Esophagus (tissue), 2 donors: ENCODE results near the gene SUN1. TPM values are rescaled to one million over a fixed set of nuclear protein-coding genes. Genes with fewer than 3 reads are reported as not detected.

ENCODE experiments used
- H3K27ac ChIP-seq, 2 donors: one replicate each; pipeline ENCODE4 v1.5.1; 2013; ENCODE audit warnings: low read depth in 2 of 2, mild to moderate bottlenecking in 2 of 2, inconsistent platforms in 1 of 2, low read length in 1 of 2, moderate library complexity in 1 of 2
- H3K27me3 ChIP-seq, 2 donors: one replicate each; pipeline ENCODE4 v1.6.1; 2013; ENCODE audit warnings: low read length in 2 of 2, control low read depth in 1 of 2, mild to moderate bottlenecking in 1 of 2; ENCODE audit not compliant: insufficient read depth in 2 of 2, control insufficient read depth in 1 of 2
- H3K36me3 ChIP-seq, 2 donors: one replicate each; pipeline ENCODE4 v1.6.1; 2013; ENCODE audit warnings: low read length in 1 of 2; ENCODE audit not compliant: control insufficient read depth in 2 of 2, insufficient read depth in 2 of 2
- H3K4me1 ChIP-seq, 2 donors: one replicate each; pipeline ENCODE4 v1.6.1; 2013; ENCODE audit warnings: low read length in 1 of 2; ENCODE audit not compliant: control insufficient read depth in 2 of 2, insufficient read depth in 2 of 2
- H3K4me3 ChIP-seq, 2 donors: one replicate each; pipeline ENCODE4 v1.5.1; 2013; ENCODE audit warnings: low read length in 2 of 2, mild to moderate bottlenecking in 2 of 2, low read depth in 1 of 2, moderate library complexity in 1 of 2
- H3K9me3 ChIP-seq, 2 donors: one replicate each; pipeline ENCODE4 v1.6.1; 2013; ENCODE audit warnings: mild to moderate bottlenecking in 2 of 2, low read depth in 1 of 2, low read length in 1 of 2, moderate library complexity in 1 of 2; ENCODE audit not compliant: control insufficient read depth in 2 of 2, insufficient read depth in 1 of 2
- WGBS, 2 donors: extraction: QIAGEN DNeasy Blood & Tissue Kit; methylation state at CpG; one replicate each; pipeline ENCODE4 v1.1.7; 2013; 5-methylcytosine and 5-hydroxymethylcytosine counted together
- polyA plus RNA-seq, 2 donors: library from polyadenylated mRNA; stranded (reverse); fragments of 200-250 nt; gene quantifications; one replicate each; pipeline ENCODE4 v1.2.3, GENCODE V29; 2013
- donor health status: healthy with polysubstance abuse.
- donor health status: Bipolar disorder and iron deficiency.

Gene SUN1
- 10 to 100 TPM; 54.7 to 91.6 TPM for polyA plus RNA-seq

- H3K27ac ChIP-seq = peak within 1 kb of the TSS; percentile 92 to 99
- WGBS, 2 donors = 32 to 43% methylated on average over 24 of the region's 24 CpGs
- peaks cover 13 to 34% of the 10 kb centered on the region in 2 donors for H3K4me1 ChIP-seq
- H3K27me3 ChIP-seq = no peaks in the 10 kb centered on the region
- H3K4me3 ChIP-seq = peak within 1 kb of the TSS in 1 of 2 donors; percentile 29
- no peaks in the 10 kb centered on the region for H3K9me3 ChIP-seq
- peaks cover 0 to 4% of the 10 kb centered on the region in 2 donors for H3K36me3 ChIP-seq
Observed at GRCh38 chr7:832167-832967, at the start of gene SUN1. Gene SUN1 (plus strand): TSS chr7:832476. CDS start chr7:832525, 49 bp downstream.

GRCh38 chr7:782718-783449, 49.4 kb upstream of the SUN1 start:
- no peak overlapping the region for H3K27ac ChIP-seq
- H3K36me3 ChIP-seq = peaks cover 0 to 28% of the 10 kb centered on the region in 2 donors
- H3K27me3 ChIP-seq = no peaks in the 10 kb centered on the region
- 94 to 95% methylated on average over 47 to 56 of the region's 56 CpGs for WGBS, 2 donors
- H3K4me1 ChIP-seq = no peaks in the 10 kb centered on the region
- H3K9me3 ChIP-seq = no peaks in the 10 kb centered on the region
- H3K4me3 ChIP-seq = no peak overlapping the region

- Histone ChIP-seq H3K9me3 (no peaks in the 10 kb centered on the region), H3K36me3 (peaks cover 0 to 24% of the 10 kb centered on the region in 2 donors), H3K4me1 (no peaks in the 10 kb centered on the region), H3K27ac (no peak overlapping the region), H3K27me3 (no peaks in the 10 kb centered on the region), H3K4me3 (no peak overlapping the region)
- WGBS, 2 donors = 92 to 93% methylated on average over 34 to 36 of the region's 36 CpGs
Observed at GRCh38 chr7:783556-784490, 48.5 kb upstream of the SUN1 start.

- no peaks in the 10 kb centered on the region for H3K9me3 ChIP-seq
- H3K27me3 ChIP-seq = no peaks in the 10 kb centered on the region
- H3K4me1 ChIP-seq = no peaks in the 10 kb centered on the region
- no peak overlapping the region for H3K27ac ChIP-seq
- H3K36me3 ChIP-seq = peaks cover 0 to 24% of the 10 kb centered on the region in 2 donors
- 95 to 96% methylated on average over 21 of the region's 21 CpGs for WGBS, 2 donors
- no peak overlapping the region for H3K4me3 ChIP-seq
Observed at GRCh38 chr7:784971-785370, 47.3 kb upstream of the SUN1 start.

GRCh38 chr7:785416-785815, 46.9 kb upstream of the SUN1 start:
- H3K4me3 ChIP-seq = no peak overlapping the region
- H3K27me3 ChIP-seq = no peaks in the 10 kb centered on the region
- H3K4me1 ChIP-seq = no peaks in the 10 kb centered on the region
- H3K36me3 ChIP-seq = peaks cover 0 to 24% of the 10 kb centered on the region in 2 donors
- 92 to 93% methylated on average over 10 of the region's 10 CpGs for WGBS, 2 donors
- H3K9me3 ChIP-seq = no peaks in the 10 kb centered on the region
- no peak overlapping the region for H3K27ac ChIP-seq

GRCh38 chr7:786472-787255, 45.6 kb upstream of the SUN1 start:
- Histone ChIP-seq H3K9me3 (no peaks in the 10 kb centered on the region), H3K36me3 (peaks cover 0 to 24% of the 10 kb centered on the region in 2 donors), H3K4me1 (no peaks in the 10 kb centered on the region), H3K4me3 (no peak overlapping the region), H3K27ac (peak overlapping the region in 1 of 2 donors; percentile 11), H3K27me3 (no peaks in the 10 kb centered on the region)
- 56 to 62% methylated on average over 11 of the region's 11 CpGs for WGBS, 2 donors

- no peaks in the 10 kb centered on the region for H3K27me3 ChIP-seq
Observed at GRCh38 chr7:787332-788240, 44.7 kb upstream of the SUN1 start.

GRCh38 chr7:791519-791918, 40.8 kb upstream of the SUN1 start:
- peaks cover 0 to 3% of the 10 kb centered on the region in 2 donors for H3K4me1 ChIP-seq
- H3K36me3 ChIP-seq = peaks cover 0 to 4% of the 10 kb centered on the region in 2 donors
- WGBS, 2 donors = 71% methylated on average over 5 of the region's 5 CpGs
- no peak overlapping the region for H3K27ac ChIP-seq
- no peaks in the 10 kb centered on the region for H3K9me3 ChIP-seq
- no peak overlapping the region for H3K4me3 ChIP-seq
- no peaks in the 10 kb centered on the region for H3K27me3 ChIP-seq

More at GRCh38 chr7:787332-788240, 44.7 kb upstream of the SUN1 start:
- Histone ChIP-seq H3K36me3 (peaks cover 0 to 15% of the 10 kb centered on the region in 2 donors), H3K9me3 (no peaks in the 10 kb centered on the region), H3K27ac (no peak overlapping the region), H3K4me1 (no peaks in the 10 kb centered on the region), H3K4me3 (no peak overlapping the region)
- WGBS, 2 donors = 94 to 96% methylated on average over 24 to 27 of the region's 27 CpGs
